Measurements from ENCODE around the gene PAX8. TPM values are rescaled to one million over a fixed set of nuclear protein-coding genes. Genes with fewer than 3 reads are reported as not detected.

PAX8 gene
- total and polyA plus RNA-seq, 2 experiments from 2014 or later, result 0.16 TPM; not detected in 1

GRCh38 chr2:113209011-113209645, 69.6 kb downstream of the PAX8 start:
- H3K9me2 ChIP-seq (replicated peaks; ENCODE audit: insufficient read depth), result no peaks in the 10 kb centered on the region
- no peak overlapping the region for H2AFZ ChIP-seq
- H3K27me3 ChIP-seq, result no peaks in the 10 kb centered on the region
- TF ChIP-seq EZH2 (IDR thresholded peaks at IDR 0.05; ENCODE audit: borderline replicate concordance), result no peak
- TF ChIP-seq CTCF (IDR thresholded peaks at IDR 0.05; ENCODE audit: poor library complexity), result no peak
- no peak for TF ChIP-seq EZH2phosphoT487 (IDR thresholded peaks at IDR 0.05; ENCODE audit: low read depth, severe bottlenecking, unreplicated experiment)
- DNase-seq (ENCODE audit: low spot score), result no peak
- H3K79me2 ChIP-seq, result no peaks in the 10 kb centered on the region
- 65% methylated on average over 8 of the region's 8 CpGs for WGBS (ENCODE audit: low lambda C conversion rate, missing lambda C conversion rate)
- no peaks in the 10 kb centered on the region for H3K36me3 ChIP-seq (replicated peaks; ENCODE audit: insufficient read depth, low read depth)
- H4K20me1 ChIP-seq (ENCODE audit: insufficient read depth, poor library complexity, severe bottlenecking), result no peaks in the 10 kb centered on the region
- peaks cover 17% of the 10 kb centered on the region for H3K4me1 ChIP-seq (ENCODE audit: insufficient read depth)
- H3K4me3 ChIP-seq, result no peak overlapping the region
- H3K9me3 ChIP-seq (ENCODE audit: low read depth), result no peaks in the 10 kb centered on the region
- H3K27ac ChIP-seq, result no peak overlapping the region
- no peak overlapping the region for H3K4me2 ChIP-seq

- Histone ChIP-seq H3K36me3 (replicated peaks; ENCODE audit: insufficient read depth, low read depth) (no peaks in the 10 kb centered on the region), H3K27me3 (no peaks in the 10 kb centered on the region), H3K4me1 (ENCODE audit: insufficient read depth) (peaks cover 17% of the 10 kb centered on the region), H3K79me2 (no peaks in the 10 kb centered on the region), H2AFZ (no peak overlapping the region), H3K9me2 (replicated peaks; ENCODE audit: insufficient read depth) (no peaks in the 10 kb centered on the region), H3K9me3 (ENCODE audit: low read depth) (no peaks in the 10 kb centered on the region), H3K4me2 (no peak overlapping the region), H3K4me3 (no peak overlapping the region), H3K27ac (no peak overlapping the region), H4K20me1 (ENCODE audit: insufficient read depth, poor library complexity, severe bottlenecking) (no peaks in the 10 kb centered on the region)
- DNase-seq (ENCODE audit: low spot score), result no peak
- no peak for TF ChIP-seq EZH2 (IDR thresholded peaks at IDR 0.05; ENCODE audit: borderline replicate concordance)
- no peak for TF ChIP-seq CTCF (IDR thresholded peaks at IDR 0.05; ENCODE audit: poor library complexity)
- TF ChIP-seq EZH2phosphoT487 (IDR thresholded peaks at IDR 0.05; ENCODE audit: low read depth, severe bottlenecking, unreplicated experiment), result no peak
- 94% methylated on average over 5 of the region's 5 CpGs for WGBS (ENCODE audit: low lambda C conversion rate, missing lambda C conversion rate)
Observed at GRCh38 chr2:113208396-113208795, 70.3 kb downstream of the PAX8 start.

DNA sequence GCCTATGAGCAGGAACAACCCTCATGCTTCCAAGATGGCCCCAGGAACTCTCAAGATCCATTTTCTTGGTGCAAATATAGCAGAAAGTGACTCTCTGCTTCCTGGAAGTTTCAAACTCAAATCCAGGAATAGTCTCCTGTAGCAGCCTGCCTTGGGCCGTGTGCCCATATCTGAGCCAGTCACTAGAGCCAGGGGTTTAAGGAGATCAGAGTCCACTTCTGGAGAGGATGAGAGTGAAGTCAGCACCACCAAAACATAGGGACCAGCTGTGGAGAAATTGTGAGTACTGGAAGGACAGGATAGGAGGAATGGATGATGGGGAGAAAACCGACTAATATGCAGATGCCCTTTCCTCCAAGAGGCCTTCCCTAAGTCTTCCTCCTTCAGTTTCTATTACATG, 71.7 kb downstream of the PAX8 start:
- Histone ChIP-seq H3K27me3 (no peaks in the 10 kb centered on the region), H3K9me3 (ENCODE audit: low read depth) (no peaks in the 10 kb centered on the region), H3K79me2 (no peaks in the 10 kb centered on the region), H3K4me2 (no peak overlapping the region), H3K4me1 (ENCODE audit: insufficient read depth) (peaks cover 14% of the 10 kb centered on the region), H2AFZ (no peak overlapping the region), H3K27ac (no peak overlapping the region), H3K9me2 (replicated peaks; ENCODE audit: insufficient read depth) (no peaks in the 10 kb centered on the region), H3K4me3 (no peak overlapping the region), H3K36me3 (replicated peaks; ENCODE audit: insufficient read depth, low read depth) (no peaks in the 10 kb centered on the region), H4K20me1 (ENCODE audit: insufficient read depth, poor library complexity, severe bottlenecking) (no peaks in the 10 kb centered on the region)
- 87% methylated on average over 2 of the region's 2 CpGs for WGBS (ENCODE audit: low lambda C conversion rate, missing lambda C conversion rate)
- no peak for DNase-seq (ENCODE audit: low spot score)
- no peak for TF ChIP-seq EZH2phosphoT487 (IDR thresholded peaks at IDR 0.05; ENCODE audit: low read depth, severe bottlenecking, unreplicated experiment)
- no peak for TF ChIP-seq CTCF (IDR thresholded peaks at IDR 0.05; ENCODE audit: poor library complexity)
- TF ChIP-seq EZH2 (IDR thresholded peaks at IDR 0.05; ENCODE audit: borderline replicate concordance), result no peak

All from hepatocyte (in vitro differentiated cells).